Heart right ventricle (tissue), 16 donors: Measurements from ENCODE around the gene RGS7. TPM values are rescaled to one million over a fixed set of nuclear protein-coding genes. Genes with fewer than 3 reads are reported as not detected.

Source experiments
- ATAC-seq, 8 donors: fragments of 200-7000 bp; cut with Tn5 transposase; one replicate each; pipeline ENCODE4 v1.9.1; 2020; ENCODE audit warnings: mild to moderate bottlenecking in 8 of 8, moderate library complexity in 8 of 8, moderate number of reproducible peaks in 1 of 8
- DNase-seq, 2 donors: peaks; one replicate each; pipeline ENCODE4 v3.0.0-alpha.2; 2020
- H3K27ac ChIP-seq, 10 donors: fragments of 200-600 bp; sonication (generic) in 2 of 10; one replicate each; pipeline versions ENCODE4 v1.5.0 to v1.8.0; 2020 to 2022; ENCODE audit warnings: mild to moderate bottlenecking in 3 of 10
- H3K27me3 ChIP-seq, 7 donors: fragments of 200-600 bp; one replicate each; pipeline ENCODE4 v1.8.0; 2021 to 2022; ENCODE audit warnings: mild to moderate bottlenecking in 2 of 7
- H3K36me3 ChIP-seq, 9 donors: fragments of 200-600 bp; sonication (generic) in 1 of 9; one replicate each; pipeline versions ENCODE4 v1.5.0 to v1.8.0; 2020 to 2022; ENCODE audit warnings: mild to moderate bottlenecking in 2 of 9
- H3K4me1 ChIP-seq, 9 donors: fragments of 200-600 bp; sonication (generic) in 1 of 9; one replicate each; pipeline versions ENCODE4 v1.5.0 to v1.8.0; 2020 to 2022; ENCODE audit warnings: mild to moderate bottlenecking in 4 of 9
- H3K4me3 ChIP-seq, 10 donors: fragments of 200-600 bp; sonication (generic) in 2 of 10; one replicate each; pipeline versions ENCODE4 v1.5.0 to v1.8.0; 2020 to 2022; ENCODE audit warnings: mild to moderate bottlenecking in 7 of 10, moderate library complexity in 2 of 10
- H3K9me3 ChIP-seq, 11 donors: fragments of 200-600 bp in 10 of 11; sonication (generic) in 2 of 11; one replicate each; pipeline versions ENCODE4 v1.5.0 to v1.8.0; 2013 to 2022; ENCODE audit warnings: mild to moderate bottlenecking in 2 of 11, control low read depth in 1 of 11, moderate library complexity in 1 of 11
- WGBS, 2 donors: extraction: QIAGEN DNeasy Blood & Tissue Kit; methylation state at CpG; one replicate each; pipeline ENCODE4 v1.1.7; 2013; ENCODE audit warnings: inconsistent platforms in 1 of 2; 5-methylcytosine and 5-hydroxymethylcytosine counted together
- intact Hi-C, 10 donors: fragments of 100-400 bp; cut with DNase I; formaldehyde crosslinking; loops; one replicate each; pipeline versions ENCODE4 v1.11.1 to v1.14.2; 2022
- polyA plus RNA-seq, 2 donors: library from polyadenylated mRNA; stranded (reverse); fragments of 200-250 nt; gene quantifications; one replicate each; pipeline ENCODE4 v1.2.3, GENCODE V29; 2013
- total RNA-seq, 10 donors: library from RNA; stranded (reverse); fragmentation: NEBNext Ultra II Directional in 3 of 10; extraction: Animal tissue kit (Norgen Biotek cat#: 25700) in 3 of 10; gene quantifications; one replicate each; pipeline versions ENCODE4 v1.2.1 to v1.2.4, GENCODE V29; 2021 to 2023
- TF ChIP-seq, protein P1 (sequence below), 9 donors: fragments of 200-600 bp; sonication (generic) in 2 of 9; IDR thresholded peaks; one replicate each; pipeline versions ENCODE4 v1.5.0 to v1.8.0; 2021 to 2022; ENCODE audit warnings: antibody characterized with exemption in 9 of 9, mild to moderate bottlenecking in 5 of 9, moderate library complexity in 1 of 9
- donor health status: Arrhythmogenic right ventricular cardiomyopathy.
- donor health status: ischemic (EF 13 %, LVEDD 7.1; RV severe dilation, severe dysfunction).
- donor health status: healthy with polysubstance abuse.
- donor health status: DM: no; HTN: yes; CAD: no.
- donor health status: DM: no; HTN: no; CAD: no.
- donor health status: ischemic (EF 25% LVEDD 6.9; RV normal size, moderate dysfunction).
- donor health status: ischemic (EF 25% LVEDD 5.7; RV mildly dilated, moderate dysfunction).
- donor health status: healthy.
- donor health status: DM: yes; HTN: yes; CAD: no.
- donor health status: Ischemic cardiomyopathy.
- donor health status: ischemic (EF 35%, LVEDD 5.7; RV mildly dilated, moderate dysfunction).
- donor health status: nonischemic (EF 11% LVEDD 7.7; RV severe dilation, severe dysfunction).
- donor health status: DM: yes; HTN: yes; CAD: no.
- donor health status: PGD.
- donor health status: ischemic (EF 29% LVEDD 5.4; RV normal size, mild dysfunction).
- donor health status: nonischemic (EF 23%, LVEDD 6.1; RV moderate dilation, normal function).

Gene RGS7
- total and polyA plus RNA-seq, 12 donors = not detected

DNA sequence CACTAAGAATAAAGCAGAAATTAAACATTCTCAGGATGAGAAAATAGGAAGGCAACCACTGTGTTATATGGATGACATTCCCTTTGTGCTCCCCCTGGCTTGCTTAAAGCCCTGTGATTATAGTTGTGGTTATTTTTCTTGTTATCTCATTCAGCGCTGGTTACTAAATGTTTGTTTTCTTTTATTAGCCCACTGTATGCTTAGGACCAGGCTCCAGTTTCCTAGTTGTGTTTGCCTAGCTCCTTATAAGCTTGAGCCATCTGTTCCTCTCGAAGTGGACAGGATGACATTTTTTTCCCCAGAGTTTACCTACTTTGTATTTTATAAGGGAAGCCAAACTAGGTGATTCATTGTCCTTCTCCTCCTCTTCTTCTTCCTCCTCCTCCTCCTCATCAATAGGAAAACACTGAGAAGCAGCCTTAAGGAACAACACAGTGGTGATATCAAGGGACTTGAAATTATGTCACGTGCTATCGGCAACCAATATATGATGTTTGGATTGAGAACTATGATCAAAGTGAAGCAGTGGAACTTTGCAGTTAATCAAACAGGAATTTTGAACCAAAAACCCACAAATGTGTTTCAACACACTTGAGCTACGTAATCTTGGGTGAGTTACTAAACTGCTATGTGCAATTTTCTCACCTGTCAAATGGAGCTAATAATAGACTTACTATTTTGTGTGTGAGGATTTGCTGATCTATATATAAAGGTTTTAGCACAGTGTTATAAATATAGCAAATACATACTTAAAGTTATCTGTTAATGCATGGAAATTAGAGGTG is 35.1 kb upstream of the RGS7 start:
- no peak overlapping the region for H3K4me3 ChIP-seq
- H3K36me3 ChIP-seq = no peaks in the 10 kb centered on the region
- DNase-seq (no peak), ATAC-seq (no peak)
- TF ChIP-seq, protein P1, sequence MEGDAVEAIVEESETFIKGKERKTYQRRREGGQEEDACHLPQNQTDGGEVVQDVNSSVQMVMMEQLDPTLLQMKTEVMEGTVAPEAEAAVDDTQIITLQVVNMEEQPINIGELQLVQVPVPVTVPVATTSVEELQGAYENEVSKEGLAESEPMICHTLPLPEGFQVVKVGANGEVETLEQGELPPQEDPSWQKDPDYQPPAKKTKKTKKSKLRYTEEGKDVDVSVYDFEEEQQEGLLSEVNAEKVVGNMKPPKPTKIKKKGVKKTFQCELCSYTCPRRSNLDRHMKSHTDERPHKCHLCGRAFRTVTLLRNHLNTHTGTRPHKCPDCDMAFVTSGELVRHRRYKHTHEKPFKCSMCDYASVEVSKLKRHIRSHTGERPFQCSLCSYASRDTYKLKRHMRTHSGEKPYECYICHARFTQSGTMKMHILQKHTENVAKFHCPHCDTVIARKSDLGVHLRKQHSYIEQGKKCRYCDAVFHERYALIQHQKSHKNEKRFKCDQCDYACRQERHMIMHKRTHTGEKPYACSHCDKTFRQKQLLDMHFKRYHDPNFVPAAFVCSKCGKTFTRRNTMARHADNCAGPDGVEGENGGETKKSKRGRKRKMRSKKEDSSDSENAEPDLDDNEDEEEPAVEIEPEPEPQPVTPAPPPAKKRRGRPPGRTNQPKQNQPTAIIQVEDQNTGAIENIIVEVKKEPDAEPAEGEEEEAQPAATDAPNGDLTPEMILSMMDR (IDR thresholded peaks at IDR 0.05) = no peak
- no peak overlapping the region for H3K27ac ChIP-seq
- intact Hi-C loops = no loop called here
- H3K9me3 ChIP-seq = no peaks in the 10 kb centered on the region
- peaks cover 0 to 5% (median 0%) of the 10 kb centered on the region in 7 donors for H3K27me3 ChIP-seq
- WGBS, 2 donors = 68 to 70% methylated on average over 5 of the region's 5 CpGs
- no peaks in the 10 kb centered on the region for H3K4me1 ChIP-seq

DNA sequence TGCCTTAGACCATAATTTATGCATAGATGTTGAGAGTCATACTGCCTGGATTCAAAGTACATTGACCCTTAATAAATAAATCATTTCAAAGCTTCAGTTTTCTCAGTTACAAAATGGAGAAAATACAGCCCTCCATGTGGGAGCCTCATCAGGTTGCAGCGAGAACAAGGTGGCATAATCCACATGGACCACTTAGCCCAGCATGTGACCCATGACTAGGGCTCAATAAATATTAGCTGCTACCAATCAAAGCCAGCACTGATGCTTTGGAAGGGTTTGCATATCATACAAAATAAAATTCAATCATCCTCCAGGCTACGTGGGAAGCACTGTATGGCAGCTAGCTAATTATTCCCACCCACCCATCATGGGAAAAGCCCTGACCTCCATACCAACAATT is 33.5 kb upstream of the RGS7 start:
- TF ChIP-seq, protein P1 (IDR thresholded peaks at IDR 0.05) = no peak
- no peaks in the 10 kb centered on the region for H3K36me3 ChIP-seq
- H3K4me1 ChIP-seq = no peaks in the 10 kb centered on the region
- intact Hi-C loops = no loop called here
- H3K9me3 ChIP-seq = no peaks in the 10 kb centered on the region
- no peak overlapping the region for H3K4me3 ChIP-seq
- no peak for DNase-seq
- no peak for ATAC-seq
- no peak overlapping the region for H3K27ac ChIP-seq
- H3K27me3 ChIP-seq = peaks cover 0 to 3% (median 0%) of the 10 kb centered on the region in 7 donors
- 77 to 79% methylated on average over 2 of the region's 2 CpGs for WGBS, 2 donors

DNA sequence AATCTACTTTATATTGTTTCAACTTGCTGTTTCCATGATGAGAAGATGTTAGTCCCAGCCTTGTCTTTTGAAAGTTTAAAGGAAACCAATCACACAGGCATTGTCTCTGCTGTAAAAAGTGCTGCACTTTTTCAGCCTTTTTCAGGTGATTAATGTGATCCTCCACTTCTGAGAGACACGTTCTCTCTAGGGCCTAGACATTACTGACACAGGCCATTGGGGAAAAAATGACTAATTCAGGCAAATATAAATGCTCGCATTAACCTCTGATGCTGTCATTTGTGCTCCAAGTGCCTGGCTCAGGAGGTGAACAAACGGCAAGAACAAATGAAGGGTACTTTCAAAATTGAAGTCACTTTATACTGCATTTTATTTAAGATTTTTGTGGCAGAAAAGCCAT is 32.4 kb upstream of the RGS7 start:
- TF ChIP-seq, protein P1 (IDR thresholded peaks at IDR 0.05) = no peak
- no peak for DNase-seq
- ATAC-seq = no peak

DNA sequence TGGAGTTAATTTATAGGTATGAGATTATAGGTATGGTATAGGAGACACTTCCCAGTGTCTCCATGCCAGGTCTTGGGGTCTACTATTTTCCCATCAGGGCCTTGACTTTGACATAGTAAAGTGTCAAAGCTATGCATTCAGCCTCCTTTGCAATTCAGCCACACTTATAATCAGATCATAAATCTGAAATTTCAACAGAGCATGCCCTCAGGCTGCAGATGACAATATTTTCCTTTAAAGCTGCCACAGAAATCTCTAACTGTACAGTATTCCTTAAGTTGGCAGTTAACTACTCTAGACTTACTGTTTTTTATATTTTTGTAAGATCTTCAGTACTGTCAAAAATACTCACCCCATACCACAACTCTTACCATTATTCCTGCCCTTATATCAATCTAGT is 30.2 kb upstream of the RGS7 start:
- H3K27ac ChIP-seq = no peak overlapping the region
- no peaks in the 10 kb centered on the region for H3K36me3 ChIP-seq
- H3K27me3 ChIP-seq = peaks cover 0 to 3% (median 0%) of the 10 kb centered on the region in 7 donors
- H3K9me3 ChIP-seq = peaks cover 0 to 15% (median 0%) of the 10 kb centered on the region in 11 donors
- no peaks in the 10 kb centered on the region for H3K4me1 ChIP-seq
- ATAC-seq (no peak), DNase-seq (no peak)
- intact Hi-C loops = no loop called here
- no peak overlapping the region for H3K4me3 ChIP-seq
- TF ChIP-seq, protein P1 (IDR thresholded peaks at IDR 0.05) = no peak

More for the DNA sequence above, 32.4 kb upstream of the RGS7 start:
- Histone ChIP-seq H3K9me3 (no peaks in the 10 kb centered on the region), H3K36me3 (no peaks in the 10 kb centered on the region), H3K4me1 (no peaks in the 10 kb centered on the region), H3K27ac (no peak overlapping the region), H3K27me3 (peaks cover 0 to 3% (median 0%) of the 10 kb centered on the region in 7 donors), H3K4me3 (no peak overlapping the region)
- 59 to 67% methylated on average over 3 of the region's 3 CpGs for WGBS, 2 donors
- intact Hi-C loops = no loop called here
